Measurements from ENCODE around the gene AMDHD1. TPM values are rescaled to one million over a fixed set of nuclear protein-coding genes. Genes with fewer than 3 reads are reported as not detected.

The AMDHD1 gene
- total and polyA plus RNA-seq, 2 of the 8 experiments (the other 6 are each of a cell fraction or from before 2014, with no cell fraction given), result 0.14 TPM; not detected in 1

DNA sequence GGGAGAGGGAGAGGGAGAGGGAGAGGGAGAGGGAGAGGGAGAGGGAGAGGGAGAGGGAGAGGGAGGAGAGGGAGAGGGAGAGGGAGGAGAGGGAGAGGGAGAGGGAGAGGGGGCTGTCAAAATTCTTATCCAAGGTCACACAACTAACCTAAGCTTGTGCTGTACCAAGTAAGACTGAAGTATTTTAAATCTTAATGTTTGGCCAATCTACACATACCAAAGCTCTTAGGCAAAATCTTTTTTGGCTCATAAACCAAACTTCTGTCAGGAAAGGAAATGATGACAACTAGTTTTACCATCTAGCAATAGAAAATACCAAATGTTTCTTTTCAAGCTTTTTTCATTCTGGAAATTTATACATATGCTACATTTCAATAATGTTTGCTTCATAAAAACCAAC is 34.6 kb upstream of the AMDHD1 start:
- Histone ChIP-seq H3K4me1 (replicated peaks in 1 of 4; ENCODE audit: control insufficient read depth in 3 of 4, insufficient read depth in 4 of 4, low read length in 3 of 4) (no peaks in the 10 kb centered on the region), H2BK12ac (ENCODE audit: low read depth, low read length) (no peak overlapping the region), H3K27ac (ENCODE audit: low read depth, low read length) (no peak overlapping the region), H2BK5ac (ENCODE audit: low read depth, low read length) (no peak overlapping the region), H2AK5ac (ENCODE audit: low read depth, low read length) (no peak overlapping the region), H3K56ac (replicated peaks; ENCODE audit: insufficient read length, low read depth, low read length) (no peak overlapping the region), H3K23me2 (ENCODE audit: low read depth, low read length) (no peaks in the 10 kb centered on the region), H3K4ac (replicated peaks; ENCODE audit: insufficient read length, low read depth, low read length) (no peak overlapping the region), H2BK15ac (ENCODE audit: low read length) (no peak overlapping the region), H3K23ac (ENCODE audit: insufficient read length) (no peak overlapping the region), H3K79me2 (ENCODE audit: control insufficient read depth in 1 of 2, insufficient read depth in 2 of 2, low read length in 2 of 2) (no peaks in the 10 kb centered on the region), H4K20me1 (replicated peaks in 1 of 2; ENCODE audit: control insufficient read depth in 1 of 2, insufficient read depth in 2 of 2, low read length in 2 of 2) (no peaks in the 10 kb centered on the region), H2BK120ac (replicated peaks; ENCODE audit: low read depth, low read length) (no peak overlapping the region), H3K4me3 (ENCODE audit: extremely low read depth in 1 of 4, insufficient read depth in 2 of 4, low read depth in 3 of 4, low read length in 4 of 4) (no peak overlapping the region), H3K9ac (replicated peaks in 1 of 4; ENCODE audit: extremely low read depth in 1 of 4, low read depth in 3 of 4, low read length in 3 of 4) (no peak overlapping the region), H3K36me3 (ENCODE audit: control insufficient read depth in 2 of 4, insufficient read depth in 4 of 4, low read length in 3 of 4) (no peaks in the 10 kb centered on the region), H3K27me3 (replicated peaks in 1 of 4; ENCODE audit: control insufficient read depth in 3 of 4, extremely low read depth in 1 of 4, insufficient read depth in 3 of 4, low read length in 3 of 4) (no peaks in the 10 kb centered on the region), H3K4me2 (ENCODE audit: insufficient read depth in 1 of 2, low read depth in 2 of 2, low read length in 2 of 2) (no peak overlapping the region), H2AFZ (ENCODE audit: low read length) (no peak overlapping the region), H3K14ac (ENCODE audit: insufficient read length) (no peak overlapping the region), H4K91ac (replicated peaks; ENCODE audit: insufficient read length, low read length) (no peak overlapping the region), H2BK20ac (ENCODE audit: low read length) (no peak overlapping the region), H3K18ac (ENCODE audit: extremely low read depth, low read length) (no peak overlapping the region), H4K5ac (ENCODE audit: insufficient read length, low read depth, low read length) (no peak overlapping the region), H3K79me1 (ENCODE audit: low read depth, low read length) (no peaks in the 10 kb centered on the region), H4K8ac (ENCODE audit: extremely low read depth, insufficient read depth, low read length) (no peak overlapping the region), H3K9me3 (ENCODE audit: insufficient read depth in 2 of 2, low read depth in 1 of 2, low read length in 1 of 2) (peaks cover 0 to 6% of the 10 kb centered on the region in 2 experiments; a peak in 1 of 4 replicates)
- POLR2A ChIA-PET (ENCODE audit: partially characterized antibody), result no interaction called here
- DNase-seq (ENCODE audit: low read depth in 1 of 2, low spot score in 2 of 2), result no peak
- TF ChIP-seq TBP (IDR thresholded peaks at IDR 0.05; ENCODE audit: low read depth, low read length) (no peak), TCF12 (IDR thresholded peaks at IDR 0.05; ENCODE audit: low read depth, low read length) (no peak), RFX5 (IDR thresholded peaks at IDR 0.05; ENCODE audit: borderline replicate concordance, low read depth, low read length) (no peak), TAF1 (IDR thresholded peaks at IDR 0.05; ENCODE audit: low read depth, low read length) (no peak), TAF7 (optimal IDR thresholded peaks at IDR 0.05; ENCODE audit: borderline replicate concordance, low read depth, low read length) (no peak)
- FAIRE-seq, result no peak
- CTCF ChIA-PET (ENCODE audit: partially characterized antibody), result interaction anchor here (0.9 kb wide), 1 partner anchor 90 kb away, joined by 3 read pairs; no protein-coding TSS in a partner anchor
